B cell (primary cell): ENCODE data around the gene WDR7. TPM values are rescaled to one million over a fixed set of nuclear protein-coding genes. Genes with fewer than 3 reads are reported as not detected.

Experiments
- ATAC-seq: fragments of 200-7000 bp; cut with Tn5 transposase; one replicate; pipeline ENCODE4 v1.10.0; 2021; ENCODE audit warnings: low read depth, mild to moderate bottlenecking, moderate number of reproducible peaks, moderate library complexity
- CTCF ChIA-PET: fragments of 350-600 bp; sonication (Branson Sonifier 250); formaldehyde crosslinking; loops from one replicate; lab custom pipeline; 2021; ENCODE audit warnings: antibody characterized with exemption, inconsistent platforms; lab: Charles Lee
- POLR2A ChIA-PET: fragments of 350-600 bp; sonication (Branson Sonifier 250); formaldehyde crosslinking; loops from one replicate; lab custom pipeline; 2021; ENCODE audit warnings: antibody characterized with exemption; lab: Charles Lee
- DNase-seq: peaks from one replicate; pipeline ENCODE4 v3.0.0; 2013
- H2AFZ ChIP-seq: 2 replicates; pipeline ENCODE4 v1.6.1; 2012; ENCODE audit warnings: mild to moderate bottlenecking, low read depth, low read length; ENCODE audit not compliant: insufficient read depth, poor library complexity, severe bottlenecking
- H3K27ac ChIP-seq, 2 donors: 1 replicate in 1 of 2; 2 replicates in 1 of 2; pipeline ENCODE4 v1.5.1; 2012 to 2013; ENCODE audit warnings: low read length in 2 of 2, mild to moderate bottlenecking in 2 of 2, moderate library complexity in 1 of 2
- H3K27me3 ChIP-seq, 4 experiments: fragments of 200-600 bp in 1 of 4; sonication (generic) in 1 of 4; replicated peaks in 1 of 4; 1 replicate in 2 of 4; 2 replicates in 2 of 4; pipeline versions ENCODE4 v1.6.1 to v1.7.0; 2013 to 2016; ENCODE audit warnings: low read length in 3 of 4, mild to moderate bottlenecking in 2 of 4, mixed read lengths in 1 of 4, moderate library complexity in 1 of 4; ENCODE audit not compliant: insufficient read depth in 4 of 4, control insufficient read depth in 3 of 4; ENCODE audit errors: control extremely low read depth in 1 of 4
- H3K36me3 ChIP-seq, 2 experiments: replicated peaks in 1 of 2; 1 replicate in 1 of 2; 2 replicates in 1 of 2; pipeline versions ENCODE4 v1.6.1 to v1.7.1; 2013; ENCODE audit warnings: low read length in 1 of 2; ENCODE audit not compliant: insufficient read depth in 2 of 2, control insufficient read depth in 1 of 2; ENCODE audit errors: control extremely low read depth in 1 of 2, extremely low read depth in 1 of 2
- H3K4me1 ChIP-seq, 2 donors: fragments of 200-600 bp in 1 of 2; sonication (generic) in 1 of 2; 1 replicate in 1 of 2; 2 replicates in 1 of 2; pipeline versions ENCODE4 v1.5.1 to v1.6.1; 2013 to 2017; ENCODE audit warnings: low read length in 2 of 2; ENCODE audit not compliant: control insufficient read depth in 2 of 2, insufficient read depth in 2 of 2
- H3K4me2 ChIP-seq: replicated peaks from 2 replicates; pipeline ENCODE3; 2012; ENCODE audit warnings: mild to moderate bottlenecking, low read depth, low read length; ENCODE audit not compliant: poor library complexity, severe bottlenecking
- H3K4me3 ChIP-seq, 5 experiments: fragments of 200-600 bp in 1 of 5; sonication (generic) in 1 of 5; 1 replicate in 3 of 5; 2 replicates in 2 of 5; pipeline versions ENCODE4 v1.5.1 to v1.7.0; 2011 to 2016; ENCODE audit warnings: low read length in 4 of 5, mild to moderate bottlenecking in 4 of 5, low read depth in 2 of 5, control low read depth in 1 of 5, moderate library complexity in 1 of 5; ENCODE audit not compliant: insufficient read depth in 1 of 5; ENCODE audit errors: control extremely low read depth in 1 of 5, extremely low read depth in 1 of 5
- H3K79me2 ChIP-seq: fragments of 200-600 bp; sonication (generic); one replicate; pipeline ENCODE4 v1.6.0; 2016; ENCODE audit warnings: low read length; ENCODE audit not compliant: control insufficient read depth, insufficient read depth
- H3K9ac ChIP-seq: fragments of 200-600 bp; sonication (generic); 2 replicates; pipeline ENCODE4 v1.6.1; 2017; ENCODE audit warnings: mild to moderate bottlenecking, low read length, moderate library complexity
- H3K9me3 ChIP-seq, 3 donors: one replicate each; pipeline versions ENCODE4 v1.6.1 to v1.7.1; 2013; ENCODE audit warnings: low read length in 2 of 3; ENCODE audit not compliant: control insufficient read depth in 2 of 3, insufficient read depth in 1 of 3; ENCODE audit errors: control extremely low read depth in 1 of 3
- H4K20me1 ChIP-seq: 2 replicates; pipeline ENCODE4 v1.6.0; 2012; ENCODE audit warnings: mild to moderate bottlenecking, low read length; ENCODE audit not compliant: insufficient read depth, control insufficient read depth, poor library complexity, severe bottlenecking
- H3K27ac Mint-ChIP-seq: one replicate; pipeline ENCODE4 v1.8.0; 2021; ENCODE audit warnings: mixed read lengths
- H3K27me3 Mint-ChIP-seq: one replicate; pipeline ENCODE4 v1.8.0; 2021; ENCODE audit warnings: mixed read lengths
- H3K4me1 Mint-ChIP-seq: one replicate; pipeline ENCODE4 v1.8.0; 2021; ENCODE audit warnings: mixed read lengths
- H3K4me3 Mint-ChIP-seq: one replicate; pipeline ENCODE4 v1.8.0; 2021; ENCODE audit warnings: mixed read lengths
- H3K9me3 Mint-ChIP-seq: one replicate; pipeline ENCODE4 v1.8.0; 2022; ENCODE audit warnings: mixed read lengths; ENCODE audit not compliant: insufficient read depth
- CTCF ChIP-seq: fragments of 200-600 bp; IDR thresholded peaks from one replicate; pipeline ENCODE4 v1.8.0; 2022; ENCODE audit warnings: antibody characterized with exemption, mild to moderate bottlenecking
- EZH2 ChIP-seq: IDR thresholded peaks from 2 replicates; pipeline ENCODE4 v1.6.1; 2012; ENCODE audit warnings: borderline replicate concordance, low read depth, mild to moderate bottlenecking, moderate library complexity, low read length; ENCODE audit not compliant: insufficient read depth, poor library complexity, severe bottlenecking
- WGBS: methylation state at CpG from one replicate; pipeline ENCODE4 v1.1.5; 2013; ENCODE audit warnings: missing lambda C conversion rate; ENCODE audit not compliant: insufficient coverage; 5-methylcytosine and 5-hydroxymethylcytosine counted together
- intact Hi-C: fragments of 100-400 bp; cut with micrococcal nuclease; formaldehyde crosslinking; loops from one replicate; pipeline ENCODE4 v1.10.0; 2022
- polyA plus RNA-seq: library from polyadenylated mRNA; depleted of rRNA; stranded (reverse); fragments of >200 nt; gene quantifications from 2 replicates; pipeline ENCODE4 v1.2.3, GENCODE V29; 2012
- total RNA-seq, 2 donors: library from RNA; stranded (reverse); fragments of 120-200 nt in 1 of 2; gene quantifications; 1 replicate in 1 of 2; 2 replicates in 1 of 2; pipeline versions ENCODE4 v1.2.3 to v1.2.4, GENCODE V29; 2013 to 2022

Gene WDR7
- total and polyA plus RNA-seq, 2 donors (not counting 1 experiment from before 2014, with no cell fraction given): 5.5 to 45.0 TPM

- DNase-seq: no peak
- Mint-ChIP-seq H3K9me3 (no peaks in the 10 kb centered on the region), H3K27ac (no peak overlapping the region), H3K27me3 (no peaks in the 10 kb centered on the region), H3K4me1 (no peaks in the 10 kb centered on the region), H3K4me3 (no peak overlapping the region)
- no CpG with 5 or more reads among the region's 2 CpGs for WGBS
- Histone ChIP-seq H3K27me3 (no peaks in the 10 kb centered on the region), H3K79me2 (no peaks in the 10 kb centered on the region), H3K9me3 (no peaks in the 10 kb centered on the region), H3K4me1 (no peaks in the 10 kb centered on the region), H3K9ac (no peak overlapping the region), H3K36me3 (peaks cover 7 to 40% of the 10 kb centered on the region in 2 experiments), H3K4me2 (no peak overlapping the region), H4K20me1 (no peaks in the 10 kb centered on the region), H2AFZ (no peak overlapping the region), H3K27ac (no peak overlapping the region), H3K4me3 (no peak overlapping the region)
- TF ChIP-seq CTCF (no peak), EZH2 (no peak)
- CTCF ChIA-PET: interaction anchor here (1.0 kb wide), 1 partner anchor 30 kb away, joined by 4 read pairs; no protein-coding TSS in a partner anchor
- ATAC-seq: no peak
- POLR2A ChIA-PET: no interaction called here
- intact Hi-C loops: no loop called here
Observed at GRCh38 chr18:56606618-56607017, 44.5 kb upstream of the WDR7 start.

GRCh38 chr18:56615738-56616520, 35.2 kb upstream of the WDR7 start:
- CTCF ChIA-PET: no interaction called here
- Histone ChIP-seq H3K36me3 (peaks cover 6 to 56% of the 10 kb centered on the region in 2 experiments), H3K4me2 (no peak overlapping the region), H3K27me3 (no peaks in the 10 kb centered on the region), H2AFZ (no peak overlapping the region), H3K79me2 (no peaks in the 10 kb centered on the region), H4K20me1 (no peaks in the 10 kb centered on the region), H3K4me1 (no peaks in the 10 kb centered on the region), H3K9ac (no peak overlapping the region), H3K27ac (no peak overlapping the region), H3K4me3 (no peak overlapping the region), H3K9me3 (no peaks in the 10 kb centered on the region)
- H3K4me1 Mint-ChIP-seq: no peaks in the 10 kb centered on the region
- H3K9me3 Mint-ChIP-seq: no peaks in the 10 kb centered on the region
- DNase-seq (no peak), ATAC-seq (no peak)
- H3K27ac Mint-ChIP-seq: no peak overlapping the region
- intact Hi-C loops: no loop called here
- POLR2A ChIA-PET: no interaction called here
- H3K27me3 Mint-ChIP-seq: no peaks in the 10 kb centered on the region
- WGBS: 100% methylated on average over 2 of the region's 7 CpGs
- no peak overlapping the region for H3K4me3 Mint-ChIP-seq
- TF ChIP-seq CTCF: no peak
- TF ChIP-seq EZH2: no peak
